Liver (tissue), 9 donors: ENCODE results near the gene ETFA. TPM values are rescaled to one million over a fixed set of nuclear protein-coding genes. Genes with fewer than 3 reads are reported as not detected.

Experiments
- DNase-seq: peaks from one replicate; pipeline ENCODE4 v3.0.0-alpha.2; 2017; ENCODE audit warnings: low spot score
- H3K27ac ChIP-seq, 2 donors: one replicate each; pipeline ENCODE4 v1.7.0; 2013; ENCODE audit warnings: inconsistent platforms in 2 of 2, low read length in 2 of 2, control low read depth in 1 of 2, low read depth in 1 of 2, mild to moderate bottlenecking in 1 of 2
- H3K27me3 ChIP-seq, 4 donors: one replicate each; pipeline versions ENCODE4 v1.6.1 to v1.7.0; 2013; ENCODE audit warnings: low read length in 3 of 4, inconsistent platforms in 1 of 4, mild to moderate bottlenecking in 1 of 4, moderate library complexity in 1 of 4; ENCODE audit not compliant: control insufficient read depth in 4 of 4, insufficient read depth in 4 of 4
- H3K36me3 ChIP-seq, 4 donors: one replicate each; pipeline versions ENCODE4 v1.6.1 to v1.7.0; 2013; ENCODE audit warnings: low read length in 3 of 4, mild to moderate bottlenecking in 3 of 4, low read depth in 1 of 4, moderate library complexity in 1 of 4; ENCODE audit not compliant: control insufficient read depth in 4 of 4, insufficient read depth in 3 of 4
- H3K4me1 ChIP-seq, 4 donors: one replicate each; pipeline versions ENCODE4 v1.6.1 to v1.7.0; 2013; ENCODE audit warnings: low read length in 3 of 4, mild to moderate bottlenecking in 3 of 4, moderate library complexity in 1 of 4; ENCODE audit not compliant: control insufficient read depth in 4 of 4, insufficient read depth in 4 of 4
- H3K4me3 ChIP-seq, 3 donors: one replicate each; pipeline versions ENCODE4 v1.6.1 to v1.7.0; 2013; ENCODE audit warnings: low read length in 3 of 3, control low read depth in 1 of 3, low read depth in 1 of 3, mild to moderate bottlenecking in 1 of 3
- H3K9ac ChIP-seq, 2 donors: one replicate each; pipeline ENCODE4 v1.7.0; 2013; ENCODE audit warnings: low read length in 2 of 2, mild to moderate bottlenecking in 2 of 2, moderate library complexity in 2 of 2, control low read depth in 1 of 2, low read depth in 1 of 2
- H3K9me3 ChIP-seq, 4 donors: one replicate each; pipeline versions ENCODE4 v1.6.1 to v1.7.0; 2013; ENCODE audit warnings: low read length in 3 of 4; ENCODE audit not compliant: control insufficient read depth in 4 of 4
- EGR1 ChIP-seq, 2 donors: IDR thresholded peaks; 2 replicates each; pipeline ENCODE4 v1.6.1; 2016 to 2018; ENCODE audit warnings: antibody characterized with exemption in 2 of 2, low read depth in 2 of 2
- FOXA1 ChIP-seq: IDR thresholded peaks from 2 replicates; pipeline ENCODE4 v1.6.1; 2016; ENCODE audit warnings: antibody characterized with exemption
- FOXA2 ChIP-seq: IDR thresholded peaks from 2 replicates; pipeline ENCODE4 v1.6.1; 2016; ENCODE audit warnings: antibody characterized with exemption
- GABPA ChIP-seq, 2 donors: IDR thresholded peaks in 1 of 2; conservative IDR thresholded peaks in 1 of 2; 2 replicates each; pipeline ENCODE4 v1.6.1; 2016; ENCODE audit warnings: antibody characterized with exemption in 2 of 2, mild to moderate bottlenecking in 1 of 2, moderate library complexity in 1 of 2
- HNF4A ChIP-seq, 2 donors: conservative IDR thresholded peaks; 2 replicates each; pipeline ENCODE4 v1.6.1; 2016; ENCODE audit warnings: antibody characterized with exemption in 2 of 2, mild to moderate bottlenecking in 2 of 2
- HNF4G ChIP-seq: IDR thresholded peaks from 2 replicates; pipeline ENCODE4 v1.6.1; 2016; ENCODE audit warnings: antibody characterized with exemption
- NR2F2 ChIP-seq: IDR thresholded peaks from 2 replicates; pipeline ENCODE4 v1.6.1; 2016; ENCODE audit warnings: antibody characterized with exemption
- RAD21 ChIP-seq, 2 donors: IDR thresholded peaks; 2 replicates each; pipeline ENCODE4 v1.6.1; 2016; ENCODE audit warnings: antibody characterized with exemption in 2 of 2, mild to moderate bottlenecking in 2 of 2
- SP1 ChIP-seq: IDR thresholded peaks from 2 replicates; pipeline ENCODE4 v1.6.1; 2018; ENCODE audit warnings: antibody characterized with exemption, mild to moderate bottlenecking
- YY1 ChIP-seq: IDR thresholded peaks from 2 replicates; pipeline ENCODE4 v1.6.1; 2016; ENCODE audit warnings: antibody characterized with exemption, mild to moderate bottlenecking
- WGBS: extraction: QIAGEN DNeasy Blood & Tissue Kit; methylation state at CpG from one replicate; pipeline ENCODE4 v1.1.7; 2013; 5-methylcytosine and 5-hydroxymethylcytosine counted together
- polyA plus RNA-seq, 2 donors: library from polyadenylated mRNA; stranded (reverse) in 1 of 2; unstranded in 1 of 2; fragments of 200-250 nt in 1 of 2; fragments of >200 nt in 1 of 2; fragmentation: Nextera tagmentation in 1 of 2; extraction: Ambion mirVana in 1 of 2; gene quantifications; one replicate each; pipeline versions ENCODE4 v1.2.1 to v1.2.3, GENCODE V29; 2013 to 2015
- total RNA-seq, 2 donors: library from RNA; depleted of rRNA; stranded (reverse); fragments of >200 nt; gene quantifications; one replicate each; pipeline ENCODE4 v1.2.3, GENCODE V29; 2014
- TF ChIP-seq, protein P1 (sequence below): IDR thresholded peaks from 2 replicates; pipeline ENCODE4 v1.6.1; 2016; ENCODE audit warnings: antibody characterized with exemption
- TF ChIP-seq, protein P2 (sequence below): IDR thresholded peaks from 2 replicates; pipeline ENCODE4 v1.6.1; 2016; ENCODE audit warnings: antibody characterized with exemption, mild to moderate bottlenecking
- TF ChIP-seq, protein P3 (sequence below): IDR thresholded peaks from 2 replicates; pipeline ENCODE4 v1.6.1; 2016; ENCODE audit warnings: antibody characterized with exemption
- donor health status: healthy.
- donor health status: healthy.
- donor health status: healthy.
- donor health status: healthy.
- donor health status: healthy.

Gene ETFA
- total and polyA plus RNA-seq, 4 donors: 92.6 to 342 (median 289) TPM

GRCh38 chr15:76197703-76198455, 113.4 kb downstream of the ETFA start:
- H3K36me3 ChIP-seq: peaks cover 0 to 2% (median 0%) of the 10 kb centered on the region in 4 donors
- no peak overlapping the region for H3K27ac ChIP-seq
- no peak for TF ChIP-seq NR2F2
- no peak for TF ChIP-seq FOXA2
- TF ChIP-seq, protein P1, sequence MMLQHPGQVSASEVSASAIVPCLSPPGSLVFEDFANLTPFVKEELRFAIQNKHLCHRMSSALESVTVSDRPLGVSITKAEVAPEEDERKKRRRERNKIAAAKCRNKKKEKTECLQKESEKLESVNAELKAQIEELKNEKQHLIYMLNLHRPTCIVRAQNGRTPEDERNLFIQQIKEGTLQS: no peak
- TF ChIP-seq EGR1 (IDR thresholded peaks at IDR 0.05; ENCODE audit: low read depth in 2 of 2): no peak
- TF ChIP-seq, protein P2, sequence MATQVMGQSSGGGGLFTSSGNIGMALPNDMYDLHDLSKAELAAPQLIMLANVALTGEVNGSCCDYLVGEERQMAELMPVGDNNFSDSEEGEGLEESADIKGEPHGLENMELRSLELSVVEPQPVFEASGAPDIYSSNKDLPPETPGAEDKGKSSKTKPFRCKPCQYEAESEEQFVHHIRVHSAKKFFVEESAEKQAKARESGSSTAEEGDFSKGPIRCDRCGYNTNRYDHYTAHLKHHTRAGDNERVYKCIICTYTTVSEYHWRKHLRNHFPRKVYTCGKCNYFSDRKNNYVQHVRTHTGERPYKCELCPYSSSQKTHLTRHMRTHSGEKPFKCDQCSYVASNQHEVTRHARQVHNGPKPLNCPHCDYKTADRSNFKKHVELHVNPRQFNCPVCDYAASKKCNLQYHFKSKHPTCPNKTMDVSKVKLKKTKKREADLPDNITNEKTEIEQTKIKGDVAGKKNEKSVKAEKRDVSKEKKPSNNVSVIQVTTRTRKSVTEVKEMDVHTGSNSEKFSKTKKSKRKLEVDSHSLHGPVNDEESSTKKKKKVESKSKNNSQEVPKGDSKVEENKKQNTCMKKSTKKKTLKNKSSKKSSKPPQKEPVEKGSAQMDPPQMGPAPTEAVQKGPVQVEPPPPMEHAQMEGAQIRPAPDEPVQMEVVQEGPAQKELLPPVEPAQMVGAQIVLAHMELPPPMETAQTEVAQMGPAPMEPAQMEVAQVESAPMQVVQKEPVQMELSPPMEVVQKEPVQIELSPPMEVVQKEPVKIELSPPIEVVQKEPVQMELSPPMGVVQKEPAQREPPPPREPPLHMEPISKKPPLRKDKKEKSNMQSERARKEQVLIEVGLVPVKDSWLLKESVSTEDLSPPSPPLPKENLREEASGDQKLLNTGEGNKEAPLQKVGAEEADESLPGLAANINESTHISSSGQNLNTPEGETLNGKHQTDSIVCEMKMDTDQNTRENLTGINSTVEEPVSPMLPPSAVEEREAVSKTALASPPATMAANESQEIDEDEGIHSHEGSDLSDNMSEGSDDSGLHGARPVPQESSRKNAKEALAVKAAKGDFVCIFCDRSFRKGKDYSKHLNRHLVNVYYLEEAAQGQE: no peak
- no peak for TF ChIP-seq FOXA1
- no peak for TF ChIP-seq GABPA (IDR thresholded peaks at IDR 0.05 in 1 of 2, conservative IDR thresholded peaks at IDR 0.05 in 1 of 2)
- no peak for TF ChIP-seq RAD21 (IDR thresholded peaks at IDR 0.05)
- TF ChIP-seq, protein P3, sequence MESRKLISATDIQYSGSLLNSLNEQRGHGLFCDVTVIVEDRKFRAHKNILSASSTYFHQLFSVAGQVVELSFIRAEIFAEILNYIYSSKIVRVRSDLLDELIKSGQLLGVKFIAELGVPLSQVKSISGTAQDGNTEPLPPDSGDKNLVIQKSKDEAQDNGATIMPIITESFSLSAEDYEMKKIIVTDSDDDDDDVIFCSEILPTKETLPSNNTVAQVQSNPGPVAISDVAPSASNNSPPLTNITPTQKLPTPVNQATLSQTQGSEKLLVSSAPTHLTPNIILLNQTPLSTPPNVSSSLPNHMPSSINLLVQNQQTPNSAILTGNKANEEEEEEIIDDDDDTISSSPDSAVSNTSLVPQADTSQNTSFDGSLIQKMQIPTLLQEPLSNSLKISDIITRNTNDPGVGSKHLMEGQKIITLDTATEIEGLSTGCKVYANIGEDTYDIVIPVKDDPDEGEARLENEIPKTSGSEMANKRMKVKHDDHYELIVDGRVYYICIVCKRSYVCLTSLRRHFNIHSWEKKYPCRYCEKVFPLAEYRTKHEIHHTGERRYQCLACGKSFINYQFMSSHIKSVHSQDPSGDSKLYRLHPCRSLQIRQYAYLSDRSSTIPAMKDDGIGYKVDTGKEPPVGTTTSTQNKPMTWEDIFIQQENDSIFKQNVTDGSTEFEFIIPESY: no peak
- TF ChIP-seq YY1: no peak
- H3K27me3 ChIP-seq: no peaks in the 10 kb centered on the region
- no peaks in the 10 kb centered on the region for H3K9me3 ChIP-seq
- no peak overlapping the region for H3K9ac ChIP-seq
- no peak overlapping the region for H3K4me3 ChIP-seq
- H3K4me1 ChIP-seq: peaks cover 0 to 9% (median 2%) of the 10 kb centered on the region in 4 donors
- no peak for DNase-seq
- WGBS: 91% methylated on average over 8 of the region's 8 CpGs

DNA sequence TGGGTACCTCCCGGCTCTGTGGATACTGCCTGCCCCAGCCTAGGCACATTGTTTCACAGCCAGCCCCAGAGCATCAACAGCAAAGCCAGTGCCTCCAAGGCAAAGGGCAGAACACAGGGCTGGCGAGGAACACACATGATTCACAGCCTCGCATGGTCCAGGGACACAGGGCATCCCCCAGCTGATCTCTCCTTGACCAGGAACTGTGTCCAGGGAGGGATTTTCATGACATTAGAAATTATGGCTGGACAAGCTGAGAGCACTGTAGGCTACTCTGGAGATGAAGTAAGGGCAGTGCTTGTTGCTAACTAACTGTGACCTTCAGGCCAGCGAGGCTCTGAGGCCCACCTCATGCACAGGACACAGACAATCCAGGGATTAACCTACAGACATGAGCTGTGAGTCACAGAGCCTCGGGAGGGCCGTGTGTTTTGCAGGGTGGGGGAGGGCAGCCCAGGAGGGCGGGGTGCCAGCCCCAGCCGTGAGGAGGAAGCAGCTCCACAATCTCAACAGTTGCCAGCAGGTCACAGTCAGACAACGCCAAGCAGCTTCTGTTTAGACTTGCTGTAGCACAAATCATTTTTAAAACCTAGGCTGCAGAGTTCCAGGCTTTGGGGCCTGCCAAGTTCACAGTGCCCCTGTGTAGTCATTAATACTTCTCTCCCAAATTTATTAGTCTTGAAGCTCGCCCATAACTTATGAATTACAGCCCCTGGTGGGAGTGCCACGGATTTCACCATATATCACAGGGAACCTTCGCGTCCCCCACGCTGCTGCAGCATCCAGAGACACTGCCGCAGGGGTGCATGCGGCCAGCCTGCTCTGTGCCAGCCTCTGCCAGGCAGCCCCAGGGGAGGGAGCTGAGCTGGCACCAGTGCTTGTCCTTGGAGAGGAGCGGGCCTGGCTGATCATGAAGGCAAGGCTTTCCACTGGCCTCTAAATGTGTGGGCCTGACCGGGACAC, 114.7 kb downstream of the ETFA start:
- no peak for DNase-seq
- H3K4me3 ChIP-seq: no peak overlapping the region
- no peaks in the 10 kb centered on the region for H3K36me3 ChIP-seq
- TF ChIP-seq HNF4G: no peak
- TF ChIP-seq HNF4A (conservative IDR thresholded peaks at IDR 0.05): no peak
- no peak for TF ChIP-seq FOXA2
- no peak for TF ChIP-seq SP1
- TF ChIP-seq NR2F2: no peak
- no peak overlapping the region for H3K9ac ChIP-seq
- H3K9me3 ChIP-seq: no peaks in the 10 kb centered on the region
- H3K4me1 ChIP-seq: peaks cover 0 to 9% (median 2%) of the 10 kb centered on the region in 4 donors
- WGBS: 66% methylated on average over 18 of the region's 18 CpGs
- H3K27me3 ChIP-seq: no peaks in the 10 kb centered on the region
- H3K27ac ChIP-seq: no peak overlapping the region
